H1 (cell line): ENCODE measurements around the gene KLF13.

Experiments used
- EP300 ChIP-seq, 2 experiments: IDR thresholded peaks; 1 replicate in 1 of 2; 2 replicates in 1 of 2; pipeline ENCODE4 v1.6.1; 2011 to 2012; ENCODE audit warnings: low read depth in 2 of 2, low read length in 2 of 2, mild to moderate bottlenecking in 2 of 2, borderline replicate concordance in 1 of 2, inconsistent platforms in 1 of 2, moderate library complexity in 1 of 2
- GABPA ChIP-seq: IDR thresholded peaks from 2 replicates; pipeline ENCODE4 v1.6.1; 2011; ENCODE audit warnings: mild to moderate bottlenecking, low read length, moderate library complexity, borderline replicate concordance; ENCODE audit not compliant: insufficient read depth
- ZNF274 ChIP-seq: IDR thresholded peaks from 2 replicates; pipeline ENCODE4 v1.7.0; 2012; ENCODE audit warnings: low read length, borderline replicate concordance; ENCODE audit errors: extremely low read depth
- TF ChIP-seq, protein P1 (sequence below): IDR thresholded peaks from 2 replicates; pipeline ENCODE4 v1.6.1; 2011; ENCODE audit warnings: low read length, improper control_type of control experiment
- TF ChIP-seq, protein P2 (sequence below), 3 experiments: IDR thresholded peaks; 1 replicate in 2 of 3; 2 replicates in 1 of 3; pipeline versions ENCODE4 v1.5.1 to v1.6.1; 2011; ENCODE audit warnings: low read length in 3 of 3, mild to moderate bottlenecking in 3 of 3, inconsistent platforms in 2 of 3, low read depth in 1 of 3, moderate library complexity in 1 of 3; ENCODE audit not compliant: insufficient read depth in 1 of 3; ENCODE audit errors: control extremely low read depth in 1 of 3

DNA sequence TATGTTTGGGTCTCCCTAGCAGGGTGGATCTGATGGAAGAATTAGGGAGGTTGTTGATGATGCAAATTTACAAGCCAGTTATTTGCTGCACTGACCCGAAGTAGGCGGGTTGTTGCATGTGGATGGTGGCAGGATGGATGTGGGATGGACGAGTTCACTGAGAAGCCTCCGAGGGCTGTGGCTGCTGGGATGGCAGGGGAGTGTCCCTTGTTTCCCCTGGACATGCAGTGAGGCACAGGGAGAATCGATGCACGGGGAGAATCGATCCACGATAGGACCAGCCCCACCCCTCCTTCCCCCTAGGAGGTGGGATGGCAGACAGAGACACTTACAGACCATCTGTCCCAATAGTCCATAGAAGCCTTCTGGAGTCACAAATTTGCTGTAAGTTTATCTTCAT, 31.0 kb upstream of the KLF13 start:
- no peak for TF ChIP-seq GABPA
- TF ChIP-seq, protein P1, sequence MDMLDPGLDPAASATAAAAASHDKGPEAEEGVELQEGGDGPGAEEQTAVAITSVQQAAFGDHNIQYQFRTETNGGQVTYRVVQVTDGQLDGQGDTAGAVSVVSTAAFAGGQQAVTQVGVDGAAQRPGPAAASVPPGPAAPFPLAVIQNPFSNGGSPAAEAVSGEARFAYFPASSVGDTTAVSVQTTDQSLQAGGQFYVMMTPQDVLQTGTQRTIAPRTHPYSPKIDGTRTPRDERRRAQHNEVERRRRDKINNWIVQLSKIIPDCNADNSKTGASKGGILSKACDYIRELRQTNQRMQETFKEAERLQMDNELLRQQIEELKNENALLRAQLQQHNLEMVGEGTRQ: no peak
- no peak for TF ChIP-seq ZNF274
- TF ChIP-seq EP300 (IDR thresholded peaks at IDR 0.05; ENCODE audit: borderline replicate concordance in 1 of 2, low read depth in 2 of 2, low read length in 2 of 2): no peak
- TF ChIP-seq, protein P2, sequence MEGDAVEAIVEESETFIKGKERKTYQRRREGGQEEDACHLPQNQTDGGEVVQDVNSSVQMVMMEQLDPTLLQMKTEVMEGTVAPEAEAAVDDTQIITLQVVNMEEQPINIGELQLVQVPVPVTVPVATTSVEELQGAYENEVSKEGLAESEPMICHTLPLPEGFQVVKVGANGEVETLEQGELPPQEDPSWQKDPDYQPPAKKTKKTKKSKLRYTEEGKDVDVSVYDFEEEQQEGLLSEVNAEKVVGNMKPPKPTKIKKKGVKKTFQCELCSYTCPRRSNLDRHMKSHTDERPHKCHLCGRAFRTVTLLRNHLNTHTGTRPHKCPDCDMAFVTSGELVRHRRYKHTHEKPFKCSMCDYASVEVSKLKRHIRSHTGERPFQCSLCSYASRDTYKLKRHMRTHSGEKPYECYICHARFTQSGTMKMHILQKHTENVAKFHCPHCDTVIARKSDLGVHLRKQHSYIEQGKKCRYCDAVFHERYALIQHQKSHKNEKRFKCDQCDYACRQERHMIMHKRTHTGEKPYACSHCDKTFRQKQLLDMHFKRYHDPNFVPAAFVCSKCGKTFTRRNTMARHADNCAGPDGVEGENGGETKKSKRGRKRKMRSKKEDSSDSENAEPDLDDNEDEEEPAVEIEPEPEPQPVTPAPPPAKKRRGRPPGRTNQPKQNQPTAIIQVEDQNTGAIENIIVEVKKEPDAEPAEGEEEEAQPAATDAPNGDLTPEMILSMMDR (IDR thresholded peaks at IDR 0.05; ENCODE audit: control extremely low read depth in 1 of 3, insufficient read depth in 1 of 3, low read depth in 1 of 3, low read length in 3 of 3): no peak
